Peyer's patch (tissue), 4 donors: ENCODE results near the gene MASTL.

Experiments used
- CTCF ChIP-seq, 6 experiments: fragments of 450-650 bp in 4 of 6; fragments of 200-600 bp in 2 of 6; sonication (generic) in 1 of 6; IDR thresholded peaks; one replicate each; pipeline ENCODE4 v1.5.1; 2017 to 2019; ENCODE audit warnings: antibody characterized with exemption in 6 of 6, mild to moderate bottlenecking in 3 of 6, moderate library complexity in 1 of 6
- POLR2A ChIP-seq, 2 donors: fragments of 450-650 bp; IDR thresholded peaks; one replicate each; pipeline ENCODE4 v1.5.1; 2017; ENCODE audit warnings: antibody characterized with exemption in 2 of 2, mild to moderate bottlenecking in 2 of 2, moderate library complexity in 2 of 2

GRCh38 chr10:27143686-27144085 lies 11.5 kb upstream of the MASTL start:
- TF ChIP-seq CTCF (IDR thresholded peaks at IDR 0.05) (no peak), POLR2A (IDR thresholded peaks at IDR 0.05) (no peak)
